Thyroid gland (tissue), 4 donors: Measurements from ENCODE around the gene MPIG6B. TPM values are rescaled to one million over a fixed set of nuclear protein-coding genes. Genes with fewer than 3 reads are reported as not detected.

Experiments used
- DNase-seq, 2 donors: peaks; one replicate each; pipeline ENCODE4 v3.0.0-alpha.2; 2019
- H3K27ac ChIP-seq, 3 donors: fragments of 200-600 bp; sonication (generic); 1 replicate in 2 of 3; 2 replicates in 1 of 3; pipeline ENCODE4 v1.5.1; 2016 to 2019; ENCODE audit warnings: mild to moderate bottlenecking in 1 of 3, moderate library complexity in 1 of 3
- H3K27me3 ChIP-seq: fragments of 200-600 bp; sonication (generic); one replicate; pipeline ENCODE4 v1.5.1; 2019
- H3K36me3 ChIP-seq, 2 donors: fragments of 200-600 bp; sonication (generic); one replicate each; pipeline ENCODE4 v1.5.1; 2016 to 2019
- H3K4me1 ChIP-seq, 2 donors: fragments of 200-600 bp; sonication (generic); one replicate each; pipeline ENCODE4 v1.5.1; 2017 to 2019
- H3K4me3 ChIP-seq, 3 donors: fragments of 200-600 bp; sonication (generic); replicated peaks in 1 of 3; 1 replicate in 2 of 3; 2 replicates in 1 of 3; pipeline ENCODE4 v1.5.1; 2016; ENCODE audit warnings: mild to moderate bottlenecking in 1 of 3
- H3K9me3 ChIP-seq: fragments of 200-600 bp; sonication (generic); one replicate; pipeline ENCODE4 v1.5.1; 2017
- POLR2A ChIP-seq, 2 donors: fragments of 450-650 bp; IDR thresholded peaks; one replicate each; pipeline ENCODE4 v1.6.1; 2017; ENCODE audit warnings: antibody characterized with exemption in 2 of 2, mild to moderate bottlenecking in 2 of 2, moderate library complexity in 1 of 2
- WGBS, 2 donors: methylation state at CpG; one replicate each; pipeline ENCODE4 v1.1.5; 2017; 5-methylcytosine and 5-hydroxymethylcytosine counted together
- intact Hi-C: fragments of 100-400 bp; cut with DNase I; formaldehyde crosslinking; loops from one replicate; pipeline ENCODE4 v1.15.1; 2023
- total RNA-seq, 4 donors: library from RNA; depleted of rRNA; stranded (reverse); fragments of >200 nt; gene quantifications; one replicate each; pipeline ENCODE4 v1.2.3, GENCODE V29; 2016
- TF ChIP-seq, protein P1 (sequence below), 6 experiments: fragments of 200-600 bp in 3 of 6; fragments of 450-650 bp in 3 of 6; sonication (generic) in 3 of 6; IDR thresholded peaks; one replicate each; pipeline ENCODE4 v1.5.1; 2016 to 2019; ENCODE audit warnings: antibody characterized with exemption in 6 of 6, mild to moderate bottlenecking in 2 of 6, inconsistent platforms in 1 of 6, moderate library complexity in 1 of 6

MPIG6B gene
- total RNA-seq, 4 donors from 2014 or later = 0.54 to 1.8 TPM; not detected in 2

DNA sequence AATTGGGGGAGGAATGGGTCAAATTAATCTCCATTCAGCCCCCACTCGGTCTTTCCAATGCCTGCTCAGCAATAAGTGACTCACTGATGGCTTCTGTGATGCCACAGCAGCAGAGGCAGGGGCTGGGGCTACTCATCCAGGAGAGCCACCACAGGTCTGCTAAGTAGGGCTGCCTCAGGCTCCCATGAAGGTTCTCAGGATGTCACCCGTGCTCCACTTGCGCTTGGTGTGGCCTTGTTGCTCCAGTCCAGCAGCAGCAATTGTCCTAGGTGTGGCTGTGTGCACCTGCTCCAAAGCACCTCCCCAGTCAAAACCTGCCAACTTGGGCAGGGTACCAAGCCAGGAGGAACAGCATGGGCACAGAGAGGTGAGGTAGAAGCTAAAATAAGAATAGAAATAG is 1.0 kb upstream of the MPIG6B start:
- Histone ChIP-seq H3K9me3 (no peaks in the 10 kb centered on the region), H3K27ac (no peak overlapping the region), H3K4me1 (peaks cover 19 to 35% of the 10 kb centered on the region in 2 donors), H3K36me3 (peaks cover 0 to 2% of the 10 kb centered on the region in 2 donors), H3K4me3 (no peak overlapping the region), H3K27me3 (no peaks in the 10 kb centered on the region)
- TF ChIP-seq, protein P1, sequence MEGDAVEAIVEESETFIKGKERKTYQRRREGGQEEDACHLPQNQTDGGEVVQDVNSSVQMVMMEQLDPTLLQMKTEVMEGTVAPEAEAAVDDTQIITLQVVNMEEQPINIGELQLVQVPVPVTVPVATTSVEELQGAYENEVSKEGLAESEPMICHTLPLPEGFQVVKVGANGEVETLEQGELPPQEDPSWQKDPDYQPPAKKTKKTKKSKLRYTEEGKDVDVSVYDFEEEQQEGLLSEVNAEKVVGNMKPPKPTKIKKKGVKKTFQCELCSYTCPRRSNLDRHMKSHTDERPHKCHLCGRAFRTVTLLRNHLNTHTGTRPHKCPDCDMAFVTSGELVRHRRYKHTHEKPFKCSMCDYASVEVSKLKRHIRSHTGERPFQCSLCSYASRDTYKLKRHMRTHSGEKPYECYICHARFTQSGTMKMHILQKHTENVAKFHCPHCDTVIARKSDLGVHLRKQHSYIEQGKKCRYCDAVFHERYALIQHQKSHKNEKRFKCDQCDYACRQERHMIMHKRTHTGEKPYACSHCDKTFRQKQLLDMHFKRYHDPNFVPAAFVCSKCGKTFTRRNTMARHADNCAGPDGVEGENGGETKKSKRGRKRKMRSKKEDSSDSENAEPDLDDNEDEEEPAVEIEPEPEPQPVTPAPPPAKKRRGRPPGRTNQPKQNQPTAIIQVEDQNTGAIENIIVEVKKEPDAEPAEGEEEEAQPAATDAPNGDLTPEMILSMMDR (IDR thresholded peaks at IDR 0.05) = no peak
- TF ChIP-seq POLR2A (IDR thresholded peaks at IDR 0.05) = no peak
- intact Hi-C loops = loop anchor here (10.0 kb wide), 1 partner anchor 113 kb away; no protein-coding TSS in a partner anchor
- WGBS, 2 donors = 92 to 97% methylated on average over 3 of the region's 3 CpGs
- DNase-seq = no peak

DNA sequence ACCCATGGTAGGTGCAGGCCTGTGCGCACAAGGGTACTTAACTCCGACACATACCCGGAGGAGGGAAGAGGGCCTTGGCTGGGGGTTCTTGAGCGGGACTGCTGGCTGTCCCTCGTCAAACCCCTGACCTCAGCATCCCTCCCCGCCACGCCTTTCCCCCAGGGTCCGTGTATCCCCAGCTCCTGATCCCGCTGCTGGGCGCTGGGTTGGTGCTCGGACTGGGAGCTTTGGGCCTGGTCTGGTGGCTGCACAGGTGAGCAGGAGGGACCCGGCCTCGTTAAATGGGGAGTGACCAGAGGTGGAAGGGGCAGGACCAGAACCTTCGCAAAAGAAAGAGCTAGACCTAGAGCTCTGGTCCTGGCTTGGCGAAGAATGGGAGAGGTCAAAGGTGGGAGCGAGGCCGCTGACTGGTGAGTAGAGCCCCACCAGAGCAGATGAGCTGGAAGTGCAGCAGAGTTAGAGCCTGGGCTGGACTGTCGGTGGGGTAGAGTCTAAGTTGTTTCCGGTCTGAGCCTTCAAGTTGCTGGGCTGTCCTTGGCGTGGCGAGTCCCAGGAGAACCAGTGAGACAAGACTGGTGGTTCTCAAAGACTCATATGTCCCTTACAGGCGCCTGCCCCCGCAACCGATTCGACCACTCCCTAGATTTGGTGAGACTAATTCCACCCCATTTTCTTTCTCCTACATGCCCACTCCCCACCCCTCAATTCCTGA is 963 bp downstream of the MPIG6B start:
- peaks cover 0 to 4% of the 10 kb centered on the region in 2 donors for H3K36me3 ChIP-seq
- H3K27me3 ChIP-seq = no peaks in the 10 kb centered on the region
- H3K9me3 ChIP-seq = no peaks in the 10 kb centered on the region
- H3K27ac ChIP-seq = no peak overlapping the region
- intact Hi-C loops = loop anchor here (10.0 kb wide), 1 partner anchor 111 kb away; no protein-coding TSS in a partner anchor
- H3K4me1 ChIP-seq = peaks cover 22 to 36% of the 10 kb centered on the region in 2 donors
- no peak for DNase-seq
- WGBS, 2 donors = 89 to 90% methylated on average over 23 to 25 of the region's 25 CpGs
- H3K4me3 ChIP-seq = no peak overlapping the region
- no peak for TF ChIP-seq POLR2A (IDR thresholded peaks at IDR 0.05)
- TF ChIP-seq, protein P1 (IDR thresholded peaks at IDR 0.05) = no peak

DNA sequence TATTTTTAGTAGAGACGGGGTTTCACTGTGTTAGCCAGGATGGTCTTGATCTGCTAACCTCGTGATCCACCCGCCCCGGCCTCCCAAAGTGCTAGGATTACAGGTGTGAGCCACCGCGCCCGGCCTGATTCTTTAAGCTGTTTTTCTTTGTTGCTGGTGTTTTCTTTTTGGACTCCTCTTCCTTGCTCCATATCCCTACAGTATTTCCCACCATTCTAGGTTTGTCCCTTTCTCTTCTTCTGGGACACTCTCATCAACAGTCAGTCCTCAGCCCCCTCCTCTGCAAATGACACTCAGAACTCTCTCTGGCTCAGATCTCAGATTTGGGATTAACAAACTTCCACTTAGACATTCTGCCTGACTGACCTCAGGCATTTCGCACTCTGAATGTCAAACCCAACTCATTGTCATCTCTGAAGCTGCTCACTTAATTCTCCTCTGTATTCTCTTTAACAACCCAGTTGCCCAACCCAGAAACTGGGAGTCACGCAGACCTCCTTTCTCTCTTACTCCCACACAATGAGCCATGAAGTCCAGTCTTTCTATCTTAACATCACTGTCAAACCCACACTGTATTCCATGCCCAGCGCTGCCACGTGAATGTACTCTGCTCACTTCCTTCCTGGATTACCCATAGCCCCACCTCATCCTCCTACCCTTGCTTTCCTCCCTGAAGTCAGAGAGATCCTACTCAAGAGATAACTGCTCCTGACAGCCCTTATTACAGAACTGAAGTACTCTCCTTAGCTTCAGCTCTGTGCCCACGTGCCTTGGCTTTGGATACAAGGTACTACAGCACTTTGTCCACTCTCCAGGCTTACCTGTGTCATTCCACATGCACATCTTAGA is 2.6 kb downstream of the MPIG6B start:
- intact Hi-C loops = loop anchor here (10.0 kb wide), 1 partner anchor 109 kb away; no protein-coding TSS in a partner anchor
- peak overlapping the region in 2 of 3 donors; percentile 93 to 98 for H3K27ac ChIP-seq
- 90% methylated on average over 12 of the region's 12 CpGs for WGBS, 2 donors

DNA sequence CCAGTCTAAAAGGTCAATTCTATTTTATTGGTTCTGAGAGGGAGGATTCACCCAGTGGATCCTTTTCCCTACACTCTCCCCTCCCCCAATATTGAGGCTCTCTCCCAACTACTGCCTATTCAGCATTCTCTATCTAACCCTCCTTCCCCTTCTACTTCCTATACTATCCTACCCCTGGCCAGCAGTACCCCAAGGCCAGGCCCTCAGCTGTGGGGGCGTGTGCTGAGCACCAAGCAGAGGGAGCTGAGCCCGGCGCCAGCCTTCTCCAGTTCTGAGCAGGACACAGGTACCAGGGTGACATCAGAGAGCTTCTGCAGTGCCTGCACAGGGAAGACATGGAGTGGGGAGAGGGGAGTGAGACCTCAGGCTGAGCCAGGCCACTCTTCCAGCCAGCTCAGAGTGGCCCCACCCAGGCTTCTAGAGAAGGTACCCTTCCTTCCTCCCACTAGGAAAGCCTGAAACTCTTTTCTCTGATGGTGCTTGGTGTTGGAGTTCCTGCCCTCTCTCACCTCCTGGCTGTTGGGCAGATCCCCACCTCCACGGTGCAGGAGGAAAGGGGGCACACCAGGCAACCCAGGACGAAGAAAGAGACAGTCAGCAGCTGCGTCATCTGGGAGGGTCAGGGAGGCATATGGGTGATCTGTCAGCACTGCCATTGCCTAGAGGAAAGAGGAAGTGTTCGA is 4.0 kb downstream of the MPIG6B start:
- DNase-seq = no peak
- Histone ChIP-seq H3K27me3 (no peaks in the 10 kb centered on the region), H3K9me3 (no peaks in the 10 kb centered on the region), H3K27ac (peak overlapping the region in 2 of 3 donors; percentile 93 to 98), H3K4me3 (no peak overlapping the region), H3K4me1 (peaks cover 24 to 40% of the 10 kb centered on the region in 2 donors), H3K36me3 (peaks cover 15 to 20% of the 10 kb centered on the region in 2 donors)
- WGBS, 2 donors = 77% methylated on average over 7 of the region's 7 CpGs
- TF ChIP-seq, protein P1 (IDR thresholded peaks at IDR 0.05) = no peak
- no peak for TF ChIP-seq POLR2A (IDR thresholded peaks at IDR 0.05)
- intact Hi-C loops = loop anchor here (10.0 kb wide), 1 partner anchor 108 kb away; no protein-coding TSS in a partner anchor

More for the DNA sequence above, 2.6 kb downstream of the MPIG6B start:
- no peak for TF ChIP-seq POLR2A (IDR thresholded peaks at IDR 0.05)
- TF ChIP-seq, protein P1 (IDR thresholded peaks at IDR 0.05) = no peak
- no peaks in the 10 kb centered on the region for H3K9me3 ChIP-seq
- H3K4me3 ChIP-seq = no peak overlapping the region
- H3K4me1 ChIP-seq = peaks cover 24 to 38% of the 10 kb centered on the region in 2 donors
- DNase-seq = no peak
- H3K36me3 ChIP-seq = peaks cover 4 to 5% of the 10 kb centered on the region in 2 donors
- no peaks in the 10 kb centered on the region for H3K27me3 ChIP-seq
